Naive thymus-derived CD4-positive, alpha-beta T cell (primary cell): Measurements from ENCODE around the gene NRG3. TPM values are rescaled to one million over a fixed set of nuclear protein-coding genes. Genes with fewer than 3 reads are reported as not detected.

Experiments
- ATAC-seq: fragments of 150-1000 bp; cut with Tn5 transposase; 2 replicates; pipeline ENCODE4 v1.10.0; 2021; ENCODE audit warnings: mild to moderate bottlenecking, moderate library complexity
- CTCF ChIA-PET: fragments of 350-600 bp; sonication (Branson Sonifier 250); formaldehyde crosslinking; loops from one replicate; lab custom pipeline; 2021; ENCODE audit warnings: antibody characterized with exemption; lab: Charles Lee
- POLR2A ChIA-PET: fragments of 350-600 bp; sonication (Branson Sonifier 250); formaldehyde crosslinking; loops from one replicate; lab custom pipeline; 2021; ENCODE audit warnings: antibody characterized with exemption, inconsistent platforms; lab: Charles Lee
- DNase-seq, 9 donors: peaks; one replicate each; pipeline versions ENCODE4 v3.0.0 to v3.0.0-alpha.2; 2020 to 2022; ENCODE audit warnings: mixed read lengths in 1 of 9
- H3K27ac ChIP-seq: one replicate; pipeline ENCODE4 v1.7.0; 2013; ENCODE audit warnings: mild to moderate bottlenecking, low read depth, low read length, moderate library complexity
- H3K27me3 ChIP-seq, 2 donors: one replicate each; pipeline ENCODE4 v1.7.0; 2013; ENCODE audit warnings: low read length in 2 of 2, mild to moderate bottlenecking in 2 of 2, moderate library complexity in 2 of 2; ENCODE audit not compliant: control insufficient read depth in 2 of 2, insufficient read depth in 2 of 2
- H3K36me3 ChIP-seq, 3 experiments: 1 replicate in 2 of 3; 2 replicates in 1 of 3; pipeline ENCODE4 v1.7.0; 2013; ENCODE audit warnings: low read length in 3 of 3, mild to moderate bottlenecking in 3 of 3, moderate library complexity in 1 of 3; ENCODE audit not compliant: insufficient read depth in 3 of 3, control insufficient read depth in 2 of 3
- H3K4me1 ChIP-seq, 2 donors: one replicate each; pipeline ENCODE4 v1.7.0; 2013; ENCODE audit warnings: low read length in 2 of 2, mild to moderate bottlenecking in 2 of 2, moderate library complexity in 1 of 2; ENCODE audit not compliant: control insufficient read depth in 2 of 2, insufficient read depth in 2 of 2
- H3K4me3 ChIP-seq: 2 replicates; pipeline ENCODE4 v1.7.0; 2013; ENCODE audit warnings: mild to moderate bottlenecking, low read length
- H3K9me3 ChIP-seq, 3 experiments: 1 replicate in 2 of 3; 2 replicates in 1 of 3; pipeline ENCODE4 v1.7.0; 2013; ENCODE audit warnings: low read length in 3 of 3; ENCODE audit not compliant: control insufficient read depth in 2 of 3
- H3K27ac Mint-ChIP-seq, 9 donors: one replicate each; pipeline ENCODE4 v1.8.0; 2020 to 2022; ENCODE audit warnings: mixed read lengths in 9 of 9, mild to moderate bottlenecking in 8 of 9, moderate library complexity in 5 of 9, inconsistent platforms in 2 of 9
- H3K27me3 Mint-ChIP-seq, 5 donors: one replicate each; pipeline ENCODE4 v1.8.0; 2021 to 2022; ENCODE audit warnings: mixed read lengths in 5 of 5, mild to moderate bottlenecking in 1 of 5
- H3K36me3 Mint-ChIP-seq, 5 donors: one replicate each; pipeline ENCODE4 v1.8.0; 2020 to 2022; ENCODE audit warnings: mixed read lengths in 5 of 5, mild to moderate bottlenecking in 3 of 5, inconsistent platforms in 1 of 5
- H3K4me1 Mint-ChIP-seq, 7 donors: one replicate each; pipeline ENCODE4 v1.8.0; 2020 to 2022; ENCODE audit warnings: mixed read lengths in 7 of 7, mild to moderate bottlenecking in 3 of 7, inconsistent platforms in 1 of 7
- H3K4me3 Mint-ChIP-seq, 10 donors: one replicate each; pipeline ENCODE4 v1.8.0; 2020 to 2022; ENCODE audit warnings: mild to moderate bottlenecking in 10 of 10, mixed read lengths in 10 of 10, moderate library complexity in 6 of 10, inconsistent platforms in 2 of 10
- H3K9me3 Mint-ChIP-seq, 11 donors: one replicate each; pipeline ENCODE4 v1.8.0; 2020 to 2022; ENCODE audit warnings: mixed read lengths in 11 of 11, mild to moderate bottlenecking in 4 of 11, inconsistent platforms in 1 of 11, moderate library complexity in 1 of 11
- intact Hi-C, 2 donors: fragments of 100-400 bp; cut with micrococcal nuclease; formaldehyde crosslinking; loops; one replicate each; pipeline ENCODE4 v1.15.1; 2023
- polyA plus RNA-seq, 2 donors: library from polyadenylated mRNA; unstranded; fragments of 300-500 nt; fragmentation: Illumina TruSeq; gene quantifications; one replicate each; pipeline ENCODE4 v1.2.3, GENCODE V29; 2021
- total RNA-seq, 6 experiments: library from RNA in 5 of 6; stranded (reverse) in 5 of 6; gene quantifications; 1 replicate in 5 of 6; 2 replicates in 1 of 6; pipeline ENCODE4 v1.2.3 and lab custom pipeline; 2021 to 2026

Gene NRG3
- total and polyA plus RNA-seq, 7 experiments from 2014 or later, result not detected

- Mint-ChIP-seq H3K4me3 (no peak overlapping the region), H3K4me1 (no peaks in the 10 kb centered on the region), H3K27ac (no peak overlapping the region), H3K36me3 (no peaks in the 10 kb centered on the region), H3K27me3 (no peaks in the 10 kb centered on the region), H3K9me3 (peaks cover 0 to 4% (median 0%) of the 10 kb centered on the region in 11 donors)
- no peaks in the 10 kb centered on the region for H3K9me3 ChIP-seq
- ATAC-seq (no peak), DNase-seq (no peak)
- no peaks in the 10 kb centered on the region for H3K27me3 ChIP-seq
- H3K36me3 ChIP-seq, result no peaks in the 10 kb centered on the region
- H3K4me1 ChIP-seq, result no peaks in the 10 kb centered on the region
- CTCF ChIA-PET, result no interaction called here
- H3K27ac ChIP-seq, result no peak overlapping the region
- H3K4me3 ChIP-seq, result no peak overlapping the region
- intact Hi-C loops, result no loop called here
- POLR2A ChIA-PET, result no interaction called here
Observed at GRCh38 chr10:82750538-82750937, 875.5 kb downstream of the NRG3 start.

- intact Hi-C loops, result no loop called here
- CTCF ChIA-PET, result no interaction called here
- POLR2A ChIA-PET, result no interaction called here
- no peaks in the 10 kb centered on the region for H3K9me3 ChIP-seq
- ATAC-seq, result no peak
- no peak for DNase-seq
- H3K4me3 ChIP-seq, result no peak overlapping the region
- no peaks in the 10 kb centered on the region for H3K27me3 ChIP-seq
- Mint-ChIP-seq H3K36me3 (no peaks in the 10 kb centered on the region), H3K4me1 (no peaks in the 10 kb centered on the region), H3K4me3 (no peak overlapping the region), H3K27ac (no peak overlapping the region), H3K9me3 (peaks cover 0 to 10% (median 3%) of the 10 kb centered on the region in 11 donors), H3K27me3 (no peaks in the 10 kb centered on the region)
- no peaks in the 10 kb centered on the region for H3K4me1 ChIP-seq
- no peak overlapping the region for H3K27ac ChIP-seq
- H3K36me3 ChIP-seq, result no peaks in the 10 kb centered on the region
Observed at GRCh38 chr10:82757397-82757796, 882.4 kb downstream of the NRG3 start.

- no peak for DNase-seq
Observed at GRCh38 chr10:82757901-82758300, 882.9 kb downstream of the NRG3 start.

GRCh38 chr10:82759050-82759449, 884.1 kb downstream of the NRG3 start:
- Mint-ChIP-seq H3K27me3 (no peaks in the 10 kb centered on the region), H3K9me3 (peaks cover 0 to 8% (median 3%) of the 10 kb centered on the region in 11 donors), H3K36me3 (no peaks in the 10 kb centered on the region), H3K4me1 (no peaks in the 10 kb centered on the region), H3K4me3 (no peak overlapping the region), H3K27ac (no peak overlapping the region)
- ATAC-seq (no peak), DNase-seq (no peak)
- POLR2A ChIA-PET, result no interaction called here
- H3K27ac ChIP-seq, result no peak overlapping the region
- no peaks in the 10 kb centered on the region for H3K9me3 ChIP-seq
- no peaks in the 10 kb centered on the region for H3K4me1 ChIP-seq
- no peaks in the 10 kb centered on the region for H3K36me3 ChIP-seq
- H3K4me3 ChIP-seq, result no peak overlapping the region
- CTCF ChIA-PET, result no interaction called here
- no peaks in the 10 kb centered on the region for H3K27me3 ChIP-seq
- intact Hi-C loops, result no loop called here

More at GRCh38 chr10:82757901-82758300, 882.9 kb downstream of the NRG3 start:
- no peaks in the 10 kb centered on the region for H3K4me1 ChIP-seq
- intact Hi-C loops, result no loop called here
- CTCF ChIA-PET, result no interaction called here
- no peaks in the 10 kb centered on the region for H3K27me3 ChIP-seq
- Mint-ChIP-seq H3K4me3 (no peak overlapping the region), H3K9me3 (peaks cover 0 to 8% (median 3%) of the 10 kb centered on the region in 11 donors), H3K27me3 (no peaks in the 10 kb centered on the region), H3K4me1 (no peaks in the 10 kb centered on the region), H3K36me3 (no peaks in the 10 kb centered on the region), H3K27ac (no peak overlapping the region)
- no peak overlapping the region for H3K4me3 ChIP-seq
- no peak for ATAC-seq
- H3K9me3 ChIP-seq, result no peaks in the 10 kb centered on the region
- no peak overlapping the region for H3K27ac ChIP-seq
- H3K36me3 ChIP-seq, result no peaks in the 10 kb centered on the region
- POLR2A ChIA-PET, result no interaction called here

- H3K36me3 Mint-ChIP-seq, result no peaks in the 10 kb centered on the region
- CTCF ChIA-PET, result interaction anchor here (0.6 kb wide), 1 partner anchor 121 kb away, joined by 7 read pairs; no protein-coding TSS in a partner anchor
Observed at GRCh38 chr10:82762641-82763040, 887.6 kb downstream of the NRG3 start.

GRCh38 chr10:82768040-82768439, 893.0 kb downstream of the NRG3 start:
- Histone ChIP-seq H3K4me1 (no peaks in the 10 kb centered on the region), H3K27ac (no peak overlapping the region), H3K9me3 (no peaks in the 10 kb centered on the region), H3K36me3 (no peaks in the 10 kb centered on the region), H3K27me3 (no peaks in the 10 kb centered on the region), H3K4me3 (no peak overlapping the region)
- DNase-seq, result no peak
- peaks cover 0 to 10% (median 0%) of the 10 kb centered on the region in 11 donors for H3K9me3 Mint-ChIP-seq
- H3K27ac Mint-ChIP-seq, result no peak overlapping the region
- ATAC-seq, result no peak
- no peaks in the 10 kb centered on the region for H3K4me1 Mint-ChIP-seq
- POLR2A ChIA-PET, result no interaction called here
- H3K4me3 Mint-ChIP-seq, result no peak overlapping the region
- CTCF ChIA-PET, result no interaction called here
- no peaks in the 10 kb centered on the region for H3K27me3 Mint-ChIP-seq
- intact Hi-C loops, result no loop called here
- H3K36me3 Mint-ChIP-seq, result no peaks in the 10 kb centered on the region

More at GRCh38 chr10:82762641-82763040, 887.6 kb downstream of the NRG3 start:
- H3K9me3 Mint-ChIP-seq, result peaks cover 0 to 5% (median 1%) of the 10 kb centered on the region in 11 donors
- intact Hi-C loops, result no loop called here
- no peaks in the 10 kb centered on the region for H3K4me1 ChIP-seq
- no peak overlapping the region for H3K4me3 ChIP-seq
- no peak for DNase-seq
- no peaks in the 10 kb centered on the region for H3K27me3 Mint-ChIP-seq
- H3K27ac Mint-ChIP-seq, result no peak overlapping the region
- H3K27me3 ChIP-seq, result no peaks in the 10 kb centered on the region
- no peaks in the 10 kb centered on the region for H3K4me1 Mint-ChIP-seq
- no peak overlapping the region for H3K4me3 Mint-ChIP-seq
- H3K27ac ChIP-seq, result no peak overlapping the region
- H3K9me3 ChIP-seq, result no peaks in the 10 kb centered on the region
- no peak for ATAC-seq
- H3K36me3 ChIP-seq, result no peaks in the 10 kb centered on the region
- POLR2A ChIA-PET, result no interaction called here

- no peaks in the 10 kb centered on the region for H3K27me3 Mint-ChIP-seq
- intact Hi-C loops, result no loop called here
- ChIA-PET POLR2A (no interaction called here), CTCF (no interaction called here)
- H3K4me1 Mint-ChIP-seq, result no peaks in the 10 kb centered on the region
- Histone ChIP-seq H3K9me3 (no peaks in the 10 kb centered on the region), H3K4me3 (no peak overlapping the region), H3K4me1 (no peaks in the 10 kb centered on the region), H3K36me3 (no peaks in the 10 kb centered on the region), H3K27ac (no peak overlapping the region), H3K27me3 (no peaks in the 10 kb centered on the region)
- no peak for DNase-seq
- no peaks in the 10 kb centered on the region for H3K36me3 Mint-ChIP-seq
- H3K9me3 Mint-ChIP-seq, result peaks cover 0 to 34% (median 12%) of the 10 kb centered on the region in 11 donors
- H3K4me3 Mint-ChIP-seq, result no peak overlapping the region
- H3K27ac Mint-ChIP-seq, result no peak overlapping the region
- no peak for ATAC-seq
Observed at GRCh38 chr10:82778908-82779307, 903.9 kb downstream of the NRG3 start.
